ENCODE data around the gene C12orf43. TPM values are rescaled to one million over a fixed set of nuclear protein-coding genes. Genes with fewer than 3 reads are reported as not detected.

Gene C12orf43
- total and polyA plus RNA-seq, 4 donors, result 6.8 to 8.2 (median 7.6) TPM

DNA sequence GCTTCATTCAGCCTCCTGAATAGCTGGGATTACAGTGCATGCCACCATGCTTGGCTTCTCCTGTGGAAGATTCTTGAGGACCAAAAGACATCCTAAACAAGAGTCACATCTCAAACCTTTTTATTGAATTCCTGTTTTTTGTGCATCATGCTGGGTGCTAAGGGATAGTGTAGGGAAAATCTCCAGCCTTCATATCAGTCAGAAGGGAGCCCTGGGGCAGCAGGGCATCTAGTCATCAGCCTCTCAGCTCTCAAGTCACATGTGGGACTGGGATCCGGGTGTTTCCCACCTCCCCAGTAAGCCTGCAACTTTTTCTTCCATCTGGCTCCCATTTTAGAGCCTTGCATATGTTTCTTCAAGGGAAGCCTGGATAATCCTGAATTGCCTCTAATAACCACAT is 47.8 kb upstream of the C12orf43 start:
- Histone ChIP-seq H3K36me3 (ENCODE audit: control insufficient read depth in 4 of 4, insufficient read depth in 3 of 4, low read depth in 1 of 4, low read length in 3 of 4) (no peaks in the 10 kb centered on the region), H3K4me1 (ENCODE audit: control insufficient read depth in 4 of 4, insufficient read depth in 4 of 4, low read length in 3 of 4) (peaks cover 0 to 7% (median 0%) of the 10 kb centered on the region in 4 donors), H3K27ac (ENCODE audit: low read depth in 1 of 2, low read length in 2 of 2) (no peak overlapping the region), H3K4me3 (ENCODE audit: low read depth in 1 of 3, low read length in 3 of 3) (no peak overlapping the region), H3K9me3 (ENCODE audit: control insufficient read depth in 4 of 4, low read length in 3 of 4) (no peaks in the 10 kb centered on the region), H3K27me3 (ENCODE audit: control insufficient read depth in 4 of 4, insufficient read depth in 4 of 4, low read length in 3 of 4) (no peaks in the 10 kb centered on the region), H3K9ac (ENCODE audit: low read depth in 1 of 2, low read length in 2 of 2) (no peak overlapping the region)
- TF ChIP-seq, protein P1, sequence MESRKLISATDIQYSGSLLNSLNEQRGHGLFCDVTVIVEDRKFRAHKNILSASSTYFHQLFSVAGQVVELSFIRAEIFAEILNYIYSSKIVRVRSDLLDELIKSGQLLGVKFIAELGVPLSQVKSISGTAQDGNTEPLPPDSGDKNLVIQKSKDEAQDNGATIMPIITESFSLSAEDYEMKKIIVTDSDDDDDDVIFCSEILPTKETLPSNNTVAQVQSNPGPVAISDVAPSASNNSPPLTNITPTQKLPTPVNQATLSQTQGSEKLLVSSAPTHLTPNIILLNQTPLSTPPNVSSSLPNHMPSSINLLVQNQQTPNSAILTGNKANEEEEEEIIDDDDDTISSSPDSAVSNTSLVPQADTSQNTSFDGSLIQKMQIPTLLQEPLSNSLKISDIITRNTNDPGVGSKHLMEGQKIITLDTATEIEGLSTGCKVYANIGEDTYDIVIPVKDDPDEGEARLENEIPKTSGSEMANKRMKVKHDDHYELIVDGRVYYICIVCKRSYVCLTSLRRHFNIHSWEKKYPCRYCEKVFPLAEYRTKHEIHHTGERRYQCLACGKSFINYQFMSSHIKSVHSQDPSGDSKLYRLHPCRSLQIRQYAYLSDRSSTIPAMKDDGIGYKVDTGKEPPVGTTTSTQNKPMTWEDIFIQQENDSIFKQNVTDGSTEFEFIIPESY (IDR thresholded peaks at IDR 0.05), result no peak
- TF ChIP-seq FOXA2 (IDR thresholded peaks at IDR 0.05) (no peak), TAF1 (conservative IDR thresholded peaks at IDR 0.05) (no peak), RAD21 (IDR thresholded peaks at IDR 0.05) (no peak), GABPA (IDR thresholded peaks at IDR 0.05 in 1 of 2, conservative IDR thresholded peaks at IDR 0.05 in 1 of 2) (no peak), HNF4G (IDR thresholded peaks at IDR 0.05) (no peak), RXRA (IDR thresholded peaks at IDR 0.05) (no peak)
- DNase-seq (ENCODE audit: low spot score), result no peak
- 94% methylated on average over 1 of the region's 1 CpG for WGBS

- Histone ChIP-seq H3K27me3 (ENCODE audit: control insufficient read depth in 4 of 4, insufficient read depth in 4 of 4, low read length in 3 of 4) (no peaks in the 10 kb centered on the region), H3K4me1 (ENCODE audit: control insufficient read depth in 4 of 4, insufficient read depth in 4 of 4, low read length in 3 of 4) (peaks cover 0 to 7% (median 0%) of the 10 kb centered on the region in 4 donors), H3K36me3 (ENCODE audit: control insufficient read depth in 4 of 4, insufficient read depth in 3 of 4, low read depth in 1 of 4, low read length in 3 of 4) (no peaks in the 10 kb centered on the region), H3K27ac (ENCODE audit: low read depth in 1 of 2, low read length in 2 of 2) (no peak overlapping the region), H3K9me3 (ENCODE audit: control insufficient read depth in 4 of 4, low read length in 3 of 4) (no peaks in the 10 kb centered on the region), H3K4me3 (ENCODE audit: low read depth in 1 of 3, low read length in 3 of 3) (no peak overlapping the region), H3K9ac (ENCODE audit: low read depth in 1 of 2, low read length in 2 of 2) (no peak overlapping the region)
- DNase-seq (ENCODE audit: low spot score), result no peak
- 85% methylated on average over 11 of the region's 11 CpGs for WGBS
- TF ChIP-seq RAD21 (IDR thresholded peaks at IDR 0.05), result no peak
- TF ChIP-seq, protein P2, sequence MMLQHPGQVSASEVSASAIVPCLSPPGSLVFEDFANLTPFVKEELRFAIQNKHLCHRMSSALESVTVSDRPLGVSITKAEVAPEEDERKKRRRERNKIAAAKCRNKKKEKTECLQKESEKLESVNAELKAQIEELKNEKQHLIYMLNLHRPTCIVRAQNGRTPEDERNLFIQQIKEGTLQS (IDR thresholded peaks at IDR 0.05), result no peak
- no peak for TF ChIP-seq HNF4G (IDR thresholded peaks at IDR 0.05)
- TF ChIP-seq RXRA (IDR thresholded peaks at IDR 0.05), result no peak
- no peak for TF ChIP-seq GABPA (IDR thresholded peaks at IDR 0.05 in 1 of 2, conservative IDR thresholded peaks at IDR 0.05 in 1 of 2)
- TF ChIP-seq, protein P1 (IDR thresholded peaks at IDR 0.05), result no peak
- TF ChIP-seq CTCF (IDR thresholded peaks at IDR 0.05; ENCODE audit: low read depth, low read length, missing input control), result no peak
- no peak for TF ChIP-seq SP1 (IDR thresholded peaks at IDR 0.05)
- no peak for TF ChIP-seq TAF1 (conservative IDR thresholded peaks at IDR 0.05)
- TF ChIP-seq HNF4A (conservative IDR thresholded peaks at IDR 0.05), result no peak
- TF ChIP-seq FOXA1 (IDR thresholded peaks at IDR 0.05), result no peak
- TF ChIP-seq, protein P3, sequence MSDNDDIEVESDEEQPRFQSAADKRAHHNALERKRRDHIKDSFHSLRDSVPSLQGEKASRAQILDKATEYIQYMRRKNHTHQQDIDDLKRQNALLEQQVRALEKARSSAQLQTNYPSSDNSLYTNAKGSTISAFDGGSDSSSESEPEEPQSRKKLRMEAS (IDR thresholded peaks at IDR 0.05), result no peak
- TF ChIP-seq FOXA2 (IDR thresholded peaks at IDR 0.05), result no peak
- TF ChIP-seq YY1 (IDR thresholded peaks at IDR 0.05), result no peak
- no peak for TF ChIP-seq NR2F2 (IDR thresholded peaks at IDR 0.05)
- TF ChIP-seq JUND (IDR thresholded peaks at IDR 0.05), result no peak
- TF ChIP-seq EGR1 (IDR thresholded peaks at IDR 0.05; ENCODE audit: low read depth in 2 of 2), result no peak
- TF ChIP-seq REST (IDR thresholded peaks at IDR 0.05), result no peak
Measured at GRCh38 chr12:121062391-121063045, 46.2 kb upstream of the C12orf43 start.
